Measurements from ENCODE around the gene MITF.

Gene MITF

DNA sequence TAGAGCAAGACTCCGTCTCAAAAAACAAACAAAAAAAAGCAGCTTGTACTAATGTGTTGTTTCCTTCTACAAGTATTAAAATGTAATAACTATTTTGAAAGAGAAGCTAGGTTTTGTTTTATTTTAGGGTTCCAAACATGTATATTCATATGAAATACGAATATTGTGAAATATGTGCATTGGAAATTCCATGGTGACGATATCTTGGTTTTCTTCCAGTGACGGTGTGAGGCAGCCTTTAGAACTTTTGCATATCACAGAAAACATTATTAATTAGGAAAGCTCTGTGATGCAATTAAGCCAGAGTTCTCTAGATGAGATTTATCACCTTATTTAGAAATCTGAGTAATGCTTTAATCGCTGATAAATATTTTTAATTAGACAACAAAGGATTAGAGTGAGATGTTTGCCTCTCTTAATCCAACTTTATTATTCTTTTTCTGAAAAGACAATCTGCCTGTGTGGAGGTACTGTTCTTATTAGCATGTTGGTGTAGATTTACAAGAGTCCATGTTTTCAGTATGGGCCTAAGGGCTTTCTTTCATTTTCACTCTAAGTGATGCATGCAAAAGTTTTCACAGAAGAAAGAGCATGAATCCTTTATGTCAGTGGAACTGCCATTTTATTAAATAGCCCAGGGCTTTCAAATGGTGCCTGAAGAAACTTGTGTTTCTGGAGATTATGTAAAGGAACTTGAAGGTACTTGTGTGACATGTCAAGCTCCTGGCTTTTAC is 222.6 kb downstream of the MITF start:
- TF ChIP-seq, protein P1, sequence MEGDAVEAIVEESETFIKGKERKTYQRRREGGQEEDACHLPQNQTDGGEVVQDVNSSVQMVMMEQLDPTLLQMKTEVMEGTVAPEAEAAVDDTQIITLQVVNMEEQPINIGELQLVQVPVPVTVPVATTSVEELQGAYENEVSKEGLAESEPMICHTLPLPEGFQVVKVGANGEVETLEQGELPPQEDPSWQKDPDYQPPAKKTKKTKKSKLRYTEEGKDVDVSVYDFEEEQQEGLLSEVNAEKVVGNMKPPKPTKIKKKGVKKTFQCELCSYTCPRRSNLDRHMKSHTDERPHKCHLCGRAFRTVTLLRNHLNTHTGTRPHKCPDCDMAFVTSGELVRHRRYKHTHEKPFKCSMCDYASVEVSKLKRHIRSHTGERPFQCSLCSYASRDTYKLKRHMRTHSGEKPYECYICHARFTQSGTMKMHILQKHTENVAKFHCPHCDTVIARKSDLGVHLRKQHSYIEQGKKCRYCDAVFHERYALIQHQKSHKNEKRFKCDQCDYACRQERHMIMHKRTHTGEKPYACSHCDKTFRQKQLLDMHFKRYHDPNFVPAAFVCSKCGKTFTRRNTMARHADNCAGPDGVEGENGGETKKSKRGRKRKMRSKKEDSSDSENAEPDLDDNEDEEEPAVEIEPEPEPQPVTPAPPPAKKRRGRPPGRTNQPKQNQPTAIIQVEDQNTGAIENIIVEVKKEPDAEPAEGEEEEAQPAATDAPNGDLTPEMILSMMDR (IDR thresholded peaks at IDR 0.05; ENCODE audit: low read depth, low read length, missing control alignments): no peak
- no peak for DNase-seq (ENCODE audit: extremely low read depth, low read depth)
- no peak overlapping the region for H3K4me3 ChIP-seq (replicated peaks; ENCODE audit: low read depth, low read length)

DNA sequence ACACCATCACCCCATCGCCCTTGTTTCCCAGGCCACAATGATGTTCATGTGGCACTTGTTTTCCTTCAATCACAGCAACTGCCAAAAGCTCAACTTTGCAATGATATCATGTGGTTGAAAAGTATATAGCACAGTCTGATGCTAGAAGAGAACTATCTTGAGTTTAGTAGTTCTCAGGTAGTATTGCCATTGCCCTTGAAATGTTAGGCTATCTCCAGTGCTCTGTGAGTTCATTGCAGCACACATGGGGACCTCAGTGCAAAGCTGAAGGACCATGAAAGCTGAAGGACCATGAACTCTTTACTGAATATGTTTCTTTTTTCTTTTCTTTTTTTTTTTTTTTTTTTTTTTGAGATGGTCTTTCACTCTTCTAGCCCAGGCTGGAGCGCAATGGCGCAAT is 224.4 kb downstream of the MITF start:
- no peak overlapping the region for H3K4me3 ChIP-seq (replicated peaks; ENCODE audit: low read depth, low read length)
- TF ChIP-seq, protein P1 (IDR thresholded peaks at IDR 0.05; ENCODE audit: low read depth, low read length, missing control alignments): no peak
- DNase-seq (ENCODE audit: extremely low read depth, low read depth): no peak

DNA sequence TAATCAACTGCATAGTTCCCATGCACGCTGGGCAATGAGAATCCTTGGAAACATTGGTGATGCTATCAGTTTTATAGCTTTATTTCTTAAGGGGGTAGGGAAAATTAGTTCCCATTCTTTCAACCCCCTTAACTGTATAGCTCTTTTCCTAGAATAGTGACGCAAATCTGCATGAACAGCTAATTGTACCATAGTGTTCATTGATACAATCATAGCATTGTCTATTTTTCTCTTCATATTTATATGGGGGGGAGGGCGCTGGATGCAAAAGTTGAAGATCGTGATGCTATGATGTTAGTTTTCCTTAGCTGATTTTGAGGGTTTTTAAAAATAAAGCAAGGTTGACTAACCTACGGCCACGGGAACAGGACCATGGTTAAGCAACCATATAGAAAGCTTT is 227.9 kb downstream of the MITF start:
- TF ChIP-seq, protein P1 (IDR thresholded peaks at IDR 0.05; ENCODE audit: low read depth, low read length, missing control alignments): no peak
- H3K4me3 ChIP-seq (replicated peaks; ENCODE audit: low read depth, low read length): no peak overlapping the region
- no peak for DNase-seq (ENCODE audit: extremely low read depth, low read depth)

DNA sequence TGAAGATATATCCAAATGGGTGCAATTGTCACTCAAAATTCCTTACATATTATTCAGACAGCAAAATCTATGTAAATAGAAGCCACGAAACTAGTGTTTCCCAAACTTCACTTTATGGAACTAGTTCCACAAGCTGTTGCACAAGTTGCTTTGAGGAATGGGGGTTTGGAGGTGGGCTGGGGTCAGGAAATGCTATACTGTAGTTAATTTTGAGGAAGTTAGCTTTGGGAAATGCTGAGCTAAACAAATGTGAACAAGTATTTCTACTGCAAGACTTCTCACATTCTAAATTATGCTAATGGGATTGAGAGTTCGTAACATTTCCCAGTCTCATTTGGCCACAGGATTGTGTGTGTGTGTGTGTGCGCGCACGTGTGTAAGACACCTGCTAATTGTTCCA is 231.6 kb downstream of the MITF start:
- no peak overlapping the region for H3K4me3 ChIP-seq (replicated peaks; ENCODE audit: low read depth, low read length)
- DNase-seq (ENCODE audit: extremely low read depth, low read depth): no peak
- TF ChIP-seq, protein P1 (IDR thresholded peaks at IDR 0.05; ENCODE audit: low read depth, low read length, missing control alignments): no peak

DNA sequence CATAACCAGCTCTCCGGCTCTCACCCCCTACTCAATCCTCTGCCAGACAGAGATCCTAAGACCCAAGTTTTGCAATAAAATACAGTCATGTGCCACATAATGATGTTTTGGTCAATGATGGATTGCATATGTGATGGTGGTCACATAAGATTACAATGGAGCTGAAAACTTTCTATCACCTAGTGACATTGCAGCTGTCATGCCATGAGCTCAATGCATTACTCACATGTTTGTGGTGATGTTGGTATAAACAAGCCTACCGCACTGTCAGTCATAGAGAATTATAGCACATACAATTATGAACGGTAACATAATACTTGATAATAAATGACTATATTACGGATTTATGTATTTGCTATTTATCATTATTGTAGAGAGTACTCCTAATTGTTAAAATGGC is 233.4 kb downstream of the MITF start:
- H3K4me3 ChIP-seq (replicated peaks; ENCODE audit: low read depth, low read length): no peak overlapping the region
- no peak for DNase-seq (ENCODE audit: extremely low read depth, low read depth)
- TF ChIP-seq, protein P1 (IDR thresholded peaks at IDR 0.05; ENCODE audit: low read depth, low read length, missing control alignments): no peak

DNA sequence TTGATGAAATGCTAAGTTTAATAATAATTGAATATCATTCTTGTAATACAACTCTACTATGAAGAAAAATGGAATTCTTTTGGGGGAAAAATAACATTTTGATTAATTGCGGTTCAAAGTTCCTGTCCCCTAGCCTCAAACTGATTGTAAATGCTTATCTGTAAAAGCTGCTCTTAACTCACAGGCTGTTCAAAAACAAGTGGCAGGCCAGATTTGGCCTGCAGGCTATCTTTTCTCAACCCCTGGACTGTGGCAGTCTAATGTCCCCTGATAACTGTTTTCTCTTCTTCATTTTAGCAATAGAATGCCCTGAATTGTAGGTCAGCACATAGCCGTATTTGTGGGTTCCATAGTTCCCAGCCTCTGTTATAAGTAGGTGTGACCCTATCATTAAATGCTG is 236.8 kb downstream of the MITF start:
- H3K4me3 ChIP-seq (replicated peaks; ENCODE audit: low read depth, low read length): no peak overlapping the region
- no peak for DNase-seq (ENCODE audit: extremely low read depth, low read depth)
- TF ChIP-seq, protein P1 (IDR thresholded peaks at IDR 0.05; ENCODE audit: low read depth, low read length, missing control alignments): no peak
